GM21423 (cell line): ENCODE data around the gene GTSF1L.
A peak's percentile ranks its signal among the peaks of the same experiment; 100 is the strongest.
"Not testable (repeated sequence)": the region's sequence is repeated elsewhere in the genome, so short reads cannot be mapped to it uniquely, and the experiment has no call there.

Source experiments
- ATAC-seq: cut with Tn5 transposase; IDR thresholded peaks from one replicate; pipeline ENCODE4 v1.9.1; 2021; ENCODE audit warnings: mild to moderate bottlenecking, moderate library complexity; ENCODE audit not compliant: unreplicated experiment

Gene GTSF1L

DNA sequence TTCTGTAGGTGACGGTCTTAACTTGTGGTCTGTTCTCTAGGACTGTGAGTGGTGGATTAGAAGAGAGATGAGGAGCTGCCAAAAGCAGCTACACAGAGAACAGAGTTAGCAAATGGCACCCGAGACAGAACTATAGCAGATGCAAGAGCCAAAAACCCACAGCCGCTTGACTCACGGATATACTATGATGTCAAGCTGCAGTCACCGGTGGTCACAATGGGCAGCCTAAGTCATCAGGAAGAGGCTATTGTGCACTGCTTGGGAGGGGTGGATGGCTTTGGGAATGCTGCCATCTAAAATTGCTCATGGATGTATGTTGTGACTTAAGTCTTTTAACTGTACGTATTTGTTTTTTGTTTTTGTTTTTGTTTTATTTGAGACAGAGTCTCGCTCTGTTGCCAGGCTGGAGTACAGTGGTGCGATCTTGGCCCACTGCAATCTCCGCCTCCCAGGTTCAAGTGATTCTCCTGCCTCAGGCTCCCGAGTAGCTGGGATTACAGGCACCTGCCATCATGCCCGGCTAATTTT lies at the start of gene GTSF1L:
GTSF1L (minus strand) TSS at position 192 of the 528 bp plus-strand sequence. CDS start 308 bp downstream, outside the sequence.
- ATAC-seq, result no peak

DNA sequence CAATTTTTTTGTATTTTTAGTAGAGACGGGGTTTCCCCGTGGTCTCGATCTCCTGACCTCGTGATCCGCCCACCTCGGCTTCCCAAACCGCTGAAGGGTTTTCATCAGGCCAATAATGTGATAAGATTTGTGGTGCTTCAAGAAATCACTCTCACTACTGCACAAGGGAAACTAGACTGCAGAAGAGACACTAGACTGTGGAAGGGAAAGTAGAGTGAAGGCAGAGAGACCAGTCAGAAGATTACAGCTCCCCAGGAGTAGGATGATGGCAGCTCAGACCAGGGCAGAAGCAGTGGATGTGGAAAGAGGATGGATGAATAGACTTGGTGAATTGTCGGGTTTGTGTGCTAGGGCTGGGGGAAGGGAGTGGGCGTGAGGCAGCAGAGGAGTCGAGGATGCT lies 48.0 kb upstream of the GTSF1L start:
- no peak for ATAC-seq

DNA sequence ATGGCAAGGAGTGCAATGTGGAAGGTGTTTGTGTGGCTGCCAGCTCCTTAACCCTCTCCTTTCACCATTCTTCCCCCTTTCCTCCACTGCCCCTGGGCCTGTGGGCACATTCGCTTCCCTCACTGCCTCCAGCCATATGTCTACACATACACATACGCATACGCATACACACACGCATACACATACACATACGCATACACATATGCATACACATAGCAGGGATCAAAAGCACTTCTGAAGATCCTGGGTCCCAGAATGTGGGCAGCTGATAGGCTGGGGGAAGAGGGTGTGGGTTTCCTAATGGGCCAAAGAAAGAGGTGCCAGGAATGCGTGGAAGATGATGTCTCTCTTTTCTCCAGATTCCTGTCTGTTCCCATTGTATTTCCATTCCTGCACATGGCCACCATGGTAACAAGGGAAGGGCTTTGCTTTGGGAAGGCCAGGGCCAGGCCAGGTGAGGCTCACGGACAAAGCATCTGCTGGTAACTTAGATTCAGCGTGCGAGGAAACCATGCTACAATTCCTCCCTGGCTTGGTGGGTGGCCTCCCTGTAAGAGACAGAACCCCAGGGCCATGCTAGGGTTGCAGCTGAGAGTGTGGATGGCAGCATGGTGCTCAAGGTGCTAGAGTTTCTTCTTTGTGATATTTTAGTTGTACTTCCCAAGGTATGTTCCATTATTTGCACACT lies 44.8 kb upstream of the GTSF1L start:
- no peak for ATAC-seq

DNA sequence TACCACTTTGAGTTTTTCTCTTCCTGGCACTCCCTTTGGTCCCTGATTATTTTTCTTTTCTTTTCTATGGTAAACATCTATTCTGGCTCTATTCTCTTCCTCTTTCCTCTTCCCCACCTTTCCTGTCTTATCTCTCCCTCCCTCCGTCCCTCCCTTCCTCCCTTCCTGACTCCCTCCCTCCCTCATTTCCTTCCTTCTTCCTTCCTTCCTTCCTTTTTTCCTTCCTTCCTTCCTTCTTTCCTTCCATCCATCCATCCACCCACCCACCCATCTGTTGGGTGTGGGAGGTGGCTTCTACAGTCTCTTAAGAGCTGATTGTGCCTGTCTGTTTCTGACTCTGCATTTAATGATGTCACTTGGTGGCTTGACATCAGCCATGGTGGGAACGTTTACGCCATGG lies 43.5 kb upstream of the GTSF1L start:
- ATAC-seq, result no peak

DNA sequence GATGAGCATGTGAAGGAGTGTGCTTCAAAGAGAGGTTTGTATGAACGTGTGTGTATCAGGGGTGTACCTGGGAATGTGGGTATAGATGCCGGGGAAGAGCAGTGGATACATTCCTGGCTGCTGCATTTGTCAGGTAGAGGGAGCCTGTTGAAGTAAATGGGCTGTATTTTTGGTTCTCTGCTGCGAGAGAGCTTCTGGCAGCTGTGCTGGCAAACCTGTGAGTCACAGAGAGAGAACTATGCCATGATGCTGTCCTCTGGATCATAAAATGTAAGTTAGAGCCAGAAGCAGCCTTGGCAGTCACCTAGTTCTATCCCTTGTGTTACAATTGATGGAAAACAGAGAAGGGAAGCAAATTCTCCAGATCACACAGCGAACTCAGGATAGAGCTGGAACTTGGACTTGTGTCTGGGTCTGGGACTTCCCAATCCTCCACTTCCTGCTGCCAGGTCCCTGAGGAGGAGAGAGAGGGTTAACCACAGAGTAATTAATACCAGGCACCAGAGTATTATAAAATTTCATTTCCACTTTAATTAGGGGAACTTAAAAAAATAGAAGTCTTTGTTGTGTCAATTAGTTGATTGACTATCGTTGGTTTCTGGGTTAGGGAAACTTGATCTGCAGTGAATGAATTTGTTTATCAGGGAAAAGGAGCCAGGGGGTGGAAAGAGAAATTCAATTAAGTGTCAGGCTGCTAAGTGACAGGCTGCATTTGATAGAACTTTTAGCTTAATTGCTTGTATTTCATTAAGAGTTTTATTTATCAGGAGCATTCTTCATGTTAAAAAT lies 41.1 kb upstream of the GTSF1L start:
- ATAC-seq, result no peak

DNA sequence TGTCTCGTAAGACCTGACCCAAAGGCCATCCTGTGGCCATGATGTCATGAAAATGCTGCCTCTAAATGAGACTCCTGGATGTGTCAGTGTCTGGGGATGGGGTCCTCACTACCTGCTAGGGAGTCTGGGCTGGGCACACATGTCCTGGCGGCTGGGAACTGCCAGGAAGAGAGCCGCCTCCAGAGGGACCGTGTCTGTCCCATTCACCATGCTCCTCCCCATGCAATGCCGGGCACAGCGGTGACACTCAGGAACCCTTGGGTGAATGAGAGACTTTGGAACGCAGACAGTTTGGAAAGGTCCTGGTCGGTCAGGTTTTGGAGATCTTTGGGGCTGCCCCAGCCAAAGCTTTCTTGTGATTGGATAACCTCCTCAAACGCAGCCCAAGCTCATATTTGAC lies 40.1 kb upstream of the GTSF1L start:
- no peak for ATAC-seq

DNA sequence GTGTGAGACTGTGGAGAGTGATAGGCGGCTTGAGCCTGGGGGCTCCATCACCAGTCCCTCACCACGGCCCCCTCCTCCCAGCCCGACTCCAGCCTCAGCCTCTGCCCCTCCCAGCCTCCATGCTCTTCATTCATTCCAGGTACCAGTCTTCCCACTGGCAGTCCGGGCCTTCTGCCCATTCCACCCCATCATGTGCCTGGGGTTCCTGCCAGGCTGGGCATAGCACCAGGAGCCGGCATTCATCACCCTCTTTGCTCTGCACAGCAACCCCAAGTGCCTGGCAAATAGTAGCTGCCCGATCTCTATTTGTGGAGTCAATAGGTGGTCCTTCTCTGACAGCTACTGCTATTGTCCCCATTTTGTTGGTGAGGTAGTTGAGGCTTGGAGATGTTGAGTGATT lies 39.6 kb upstream of the GTSF1L start:
- ATAC-seq, result no peak

DNA sequence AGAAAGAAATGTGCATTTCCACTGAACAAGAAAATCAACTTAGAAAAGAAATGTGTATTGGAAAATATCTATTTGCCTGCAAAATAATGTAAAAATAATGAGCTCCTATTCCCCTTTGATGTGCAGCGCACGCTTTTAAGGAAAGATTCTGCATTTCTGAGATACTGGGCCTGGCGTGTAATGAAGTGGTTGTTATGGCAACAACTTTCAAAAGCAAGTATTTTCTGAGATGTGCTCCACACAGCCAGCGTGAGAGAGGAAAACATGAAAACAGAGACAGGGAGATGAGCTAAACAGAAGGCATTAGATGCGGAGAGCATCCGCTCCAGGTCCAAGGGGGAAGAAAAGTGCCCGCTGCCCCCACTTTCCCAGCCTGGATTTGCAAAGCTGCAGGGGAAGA lies 39.1 kb upstream of the GTSF1L start:
- no peak for ATAC-seq

DNA sequence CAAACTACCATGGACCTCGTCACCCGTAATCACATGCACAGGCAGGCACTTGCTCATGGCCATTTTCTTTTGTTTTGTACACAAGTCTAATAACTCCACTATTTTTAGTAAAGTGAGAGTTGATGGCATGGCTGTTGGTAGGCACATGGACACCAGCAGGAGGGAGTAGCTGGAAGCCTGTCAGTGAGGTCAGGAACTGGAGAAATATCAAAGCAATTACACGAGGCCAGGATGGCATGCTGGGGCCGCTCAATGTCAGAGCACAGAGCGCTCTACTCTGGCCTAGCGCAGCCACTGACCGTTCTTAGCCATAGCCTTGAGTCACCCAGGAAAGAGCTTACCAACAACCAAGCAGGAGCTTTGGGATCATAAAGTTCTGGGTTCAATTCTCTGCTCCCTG lies 36.1 kb upstream of the GTSF1L start:
- no peak for ATAC-seq

DNA sequence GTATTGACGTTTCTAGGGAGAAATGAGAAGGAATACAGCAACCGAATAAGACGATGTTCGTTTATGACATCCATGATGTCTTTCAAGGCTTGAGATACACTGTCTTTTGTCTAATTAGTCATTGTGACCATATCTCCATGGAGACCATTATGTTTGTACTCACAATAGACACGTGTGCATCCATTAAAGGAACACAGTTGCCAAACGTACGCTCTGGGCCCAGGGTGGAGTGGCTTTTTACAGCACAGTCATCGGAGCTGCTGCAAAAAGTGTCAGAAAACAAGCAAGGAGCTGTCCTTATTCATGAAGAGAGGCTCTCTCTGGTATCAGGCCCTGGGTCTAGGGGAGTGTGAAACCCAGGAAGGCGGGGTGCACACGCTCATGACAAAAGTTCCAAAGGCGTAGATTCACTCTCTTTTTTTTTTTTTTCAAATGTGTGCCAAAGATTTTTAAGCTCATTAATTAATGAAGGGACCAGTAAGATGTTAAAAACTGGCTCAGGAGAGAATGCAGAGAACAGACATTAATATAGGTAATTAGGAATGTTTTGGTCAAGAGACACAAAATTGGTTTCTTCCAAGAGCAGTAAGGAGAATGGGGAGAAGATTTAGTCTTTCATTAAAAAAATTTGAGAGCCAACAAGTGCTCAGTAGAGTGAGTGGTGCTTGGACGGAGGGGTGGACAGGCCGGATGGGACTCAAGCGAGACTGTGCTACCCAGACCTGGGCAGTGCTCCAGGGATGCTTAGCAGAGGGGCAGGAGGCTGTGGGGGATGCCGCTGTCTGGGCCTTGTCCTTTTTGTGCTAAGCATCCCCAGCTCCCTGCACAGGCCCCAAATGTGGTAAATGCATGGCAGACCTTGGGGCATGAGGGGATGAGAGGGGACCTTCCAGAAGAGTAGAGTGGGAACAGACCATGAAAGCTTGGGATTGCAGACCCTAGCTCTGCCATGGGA lies 34.9 kb upstream of the GTSF1L start:
- no peak for ATAC-seq

DNA sequence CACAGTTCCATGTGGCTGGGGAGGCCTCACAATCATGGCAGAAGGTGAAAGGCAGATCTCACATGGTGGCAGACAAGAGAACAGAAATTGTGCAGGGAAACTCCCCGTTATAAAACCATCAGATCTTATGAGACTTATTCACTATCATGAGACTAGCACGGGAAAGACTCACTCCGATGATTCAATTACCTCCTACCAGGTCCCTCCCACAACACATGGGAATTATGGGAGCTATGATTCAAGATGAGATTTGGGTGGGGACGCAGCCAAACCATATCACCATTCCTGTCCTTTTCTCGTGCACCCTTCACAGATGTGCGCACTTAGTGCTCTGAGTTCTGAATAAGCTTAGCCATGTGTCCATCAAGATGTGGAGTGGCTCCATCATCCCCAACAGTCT lies 31.1 kb upstream of the GTSF1L start:
- not testable (repeated sequence) for ATAC-seq

DNA sequence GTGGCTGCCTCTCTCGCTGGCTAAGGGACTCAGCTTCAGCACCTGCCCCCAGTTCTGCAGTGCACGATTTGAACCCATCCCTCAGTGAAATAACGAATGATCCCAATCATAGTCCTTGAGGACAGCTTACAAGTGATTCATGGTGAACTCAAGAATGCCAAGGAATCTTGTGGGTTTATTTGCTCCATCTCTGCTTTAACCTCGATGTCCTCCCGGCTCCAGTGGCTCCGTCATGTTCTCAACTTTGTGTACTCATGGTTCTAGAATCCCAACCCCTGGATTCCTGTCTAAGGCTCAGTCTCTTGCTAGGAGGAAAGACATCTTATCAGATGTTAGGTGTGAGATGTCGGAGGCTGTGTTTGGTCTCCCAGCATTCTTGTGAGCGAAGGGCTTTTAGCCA lies 29.0 kb upstream of the GTSF1L start:
- no peak for ATAC-seq

DNA sequence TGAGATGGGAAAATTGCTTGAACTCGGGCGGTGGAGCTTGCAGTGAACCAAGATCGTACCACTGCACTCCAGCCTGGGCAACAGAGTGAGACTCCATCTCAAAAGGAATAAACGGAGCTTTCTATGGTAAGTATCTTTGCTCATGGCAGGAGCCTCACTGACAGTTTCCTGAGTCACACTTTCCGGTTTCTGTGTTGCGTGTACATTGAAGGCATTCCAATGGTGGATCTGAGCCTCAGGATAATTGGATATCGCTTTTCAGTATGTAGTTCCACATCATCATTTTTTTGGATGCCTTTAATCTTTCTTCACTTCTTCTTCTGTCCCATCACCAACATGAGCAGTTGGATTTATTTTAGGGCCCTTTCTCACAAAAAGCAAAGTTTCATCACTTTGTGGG lies 28.6 kb upstream of the GTSF1L start:
- no peak for ATAC-seq

DNA sequence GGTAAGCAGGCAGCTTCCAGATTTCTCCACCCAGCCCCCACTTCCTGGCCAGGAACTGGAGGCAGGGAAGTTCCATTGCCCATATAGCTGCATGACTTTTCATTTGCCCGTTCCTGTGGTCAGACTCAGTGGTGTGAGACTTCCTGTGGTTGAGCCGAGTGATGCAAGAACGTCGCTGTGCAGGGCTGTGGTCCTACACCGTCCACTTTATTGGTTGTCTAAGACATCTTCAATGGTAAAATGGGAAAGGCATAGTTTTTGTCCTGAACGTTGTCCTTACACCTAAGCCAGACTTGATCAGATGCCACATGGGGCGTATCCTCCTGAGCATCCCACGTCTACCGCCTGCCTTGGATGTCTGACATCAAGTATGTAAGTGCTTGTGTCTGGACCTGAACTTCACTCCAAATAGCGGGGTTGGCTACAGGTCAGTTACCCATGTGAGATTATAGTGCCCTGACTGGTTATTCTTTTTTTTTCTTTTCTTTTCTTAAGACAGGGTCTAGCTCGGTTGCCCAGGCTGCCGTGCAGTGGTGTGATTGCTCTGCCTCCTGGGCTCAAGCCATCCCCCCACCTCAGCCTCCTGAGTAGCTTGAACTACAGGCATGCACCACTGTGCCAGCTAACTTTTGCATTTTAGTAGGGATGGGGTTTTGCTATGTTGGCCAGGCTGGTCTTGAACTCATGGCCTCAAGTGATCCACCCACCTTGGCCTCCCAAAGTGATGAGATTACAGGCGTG lies 25.9 kb upstream of the GTSF1L start:
- peak; percentile 48 for ATAC-seq

DNA sequence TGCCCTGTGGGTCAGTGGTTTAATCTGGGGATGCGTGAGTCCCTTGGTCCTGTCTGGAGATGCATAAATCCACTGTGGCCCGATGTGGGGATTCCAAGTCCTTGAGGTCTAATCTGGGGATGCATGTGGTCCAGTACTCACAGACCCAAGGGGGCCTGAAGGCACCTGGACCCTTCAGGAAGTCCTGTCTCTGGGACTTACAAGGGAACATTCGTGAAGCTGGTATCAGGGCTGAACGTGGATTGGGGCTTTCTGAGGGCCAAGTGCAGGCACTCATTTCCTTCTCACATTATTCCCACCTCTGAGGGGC lies 25.2 kb upstream of the GTSF1L start:
- no peak for ATAC-seq

DNA sequence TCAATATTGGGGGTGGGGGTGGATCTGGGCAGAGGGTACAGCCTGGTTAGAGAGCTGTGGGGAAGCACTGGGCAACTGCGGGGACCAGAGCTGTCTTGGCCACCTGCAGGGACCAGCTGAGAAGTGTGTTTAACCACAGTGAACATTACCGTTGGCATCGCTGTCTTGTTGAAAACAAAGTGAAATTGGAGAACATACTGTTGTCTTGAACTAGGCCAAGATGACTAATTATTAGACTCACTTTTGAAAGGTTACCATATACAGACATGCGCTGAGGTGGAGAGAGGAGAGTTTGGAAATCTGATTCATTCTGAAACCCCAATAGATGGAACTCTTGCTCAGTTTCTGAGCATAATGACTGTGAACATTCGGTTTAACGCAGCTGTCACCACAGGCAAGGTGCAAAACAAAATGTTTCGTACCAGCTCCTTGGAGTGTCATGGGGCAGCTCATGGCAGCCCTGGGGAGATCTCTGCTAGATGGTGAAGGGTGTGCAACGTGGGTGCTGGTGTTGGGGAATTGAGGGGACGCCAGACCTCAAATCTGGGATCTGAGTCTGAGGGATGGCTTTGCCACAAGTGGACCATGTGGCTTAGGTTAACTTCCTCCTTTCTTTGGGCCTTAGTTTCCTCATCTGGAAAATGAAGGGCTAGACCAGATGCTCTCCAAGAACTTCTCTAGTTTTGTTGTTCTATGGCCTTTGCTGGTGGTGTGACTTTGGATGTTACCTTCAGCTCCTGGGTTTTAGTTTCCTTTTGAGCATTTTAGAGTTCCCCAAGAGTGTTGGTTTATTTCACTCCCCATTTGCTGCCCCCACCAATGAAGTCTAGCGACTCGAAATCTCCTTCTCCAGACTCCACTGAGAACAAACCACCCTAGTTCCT lies 24.6 kb upstream of the GTSF1L start:
- ATAC-seq, result peak; percentile 73

DNA sequence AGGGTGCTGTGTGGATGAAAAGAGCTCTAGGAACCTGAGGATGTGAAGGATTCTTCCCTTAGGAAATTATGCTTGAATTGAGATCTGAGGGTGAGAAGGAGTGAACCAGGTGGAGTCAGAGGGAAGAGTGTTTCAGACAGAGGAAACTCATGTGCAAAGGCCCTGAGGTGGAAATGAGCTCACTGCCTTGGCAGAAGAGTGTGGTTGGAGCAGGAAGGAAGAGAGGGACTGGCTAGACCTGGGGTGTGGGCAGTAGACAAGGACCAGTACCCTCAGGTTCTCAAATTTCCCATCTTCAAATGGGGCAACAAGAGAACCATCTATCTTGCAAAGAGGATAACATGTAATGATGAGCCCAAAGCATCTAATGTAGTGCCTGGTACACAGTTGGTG lies 24.0 kb upstream of the GTSF1L start:
- ATAC-seq, result no peak

DNA sequence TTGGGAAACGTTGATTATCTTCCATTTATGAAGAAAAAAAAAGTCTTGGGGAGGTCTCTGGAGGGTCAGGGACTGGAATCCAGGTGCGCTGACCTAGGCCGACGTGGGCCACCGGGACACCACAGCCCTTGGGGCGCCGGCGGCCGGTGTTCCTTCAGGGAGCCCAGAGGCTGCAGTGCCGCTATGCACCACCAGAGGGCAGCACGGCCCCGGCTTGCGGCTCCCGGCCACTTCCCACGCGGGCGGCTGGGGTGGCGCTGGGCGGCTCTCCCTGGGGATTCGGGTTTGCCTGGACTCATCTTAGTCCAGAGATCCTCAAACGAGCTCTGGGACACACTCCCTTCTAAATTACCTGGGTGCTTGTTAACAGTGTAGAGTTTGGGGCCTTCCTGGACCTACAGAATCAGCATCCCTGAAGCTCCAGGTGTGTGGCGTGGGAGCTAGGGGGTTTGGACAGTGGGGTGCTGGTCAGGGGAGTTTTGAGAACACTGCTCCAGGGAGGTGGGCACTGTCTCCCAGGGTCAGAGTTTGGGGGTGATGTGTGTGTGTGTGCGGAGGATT lies 23.0 kb upstream of the GTSF1L start:
- no peak for ATAC-seq

DNA sequence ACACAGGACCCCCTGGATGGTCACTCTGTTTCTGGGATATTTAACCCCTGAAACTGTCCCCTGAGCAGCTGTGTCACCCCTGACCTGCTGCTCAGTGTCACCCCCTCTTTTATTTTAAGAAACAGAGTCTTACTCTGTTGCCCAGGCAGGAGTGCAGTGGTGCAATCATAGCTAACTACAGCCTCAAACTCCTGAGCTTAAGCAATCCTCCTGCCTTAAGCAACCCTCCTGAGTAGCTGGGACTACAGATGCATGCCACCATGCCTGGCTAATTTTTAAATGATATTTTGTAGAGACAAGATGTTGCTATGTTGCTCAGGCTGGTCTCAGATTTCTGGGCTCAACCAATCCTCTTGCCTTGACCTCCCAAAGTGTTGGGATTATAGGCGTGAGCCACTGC lies 21.5 kb upstream of the GTSF1L start:
- ATAC-seq, result no peak
